ENCODE data around the gene KRT82.
A peak's percentile ranks its signal among the peaks of the same experiment; 100 is the strongest.
"Not testable (repeated sequence)": the region's sequence is repeated elsewhere in the genome, so short reads cannot be mapped to it uniquely, and the experiment has no call there.

Gene KRT82

GRCh38 chr12:52434760-52435530, 28.8 kb upstream of the KRT82 start:
- DNase-seq: no peak

GRCh38 chr12:52434081-52434733, 28.1 kb upstream of the KRT82 start, which contains the start of gene KRT75:
Gene KRT75 (minus strand): TSS chr12:52434371. CDS start chr12:52434304, 67 bp downstream.
- DNase-seq: no peak

GRCh38 chr12:52433501-52434080, 27.5 kb upstream of the KRT82 start:
- DNase-seq: no peak

- DNase-seq: no peak
Measured at GRCh38 chr12:52432559-52433207, 26.5 kb upstream of the KRT82 start.

GRCh38 chr12:52428121-52428520, 22.0 kb upstream of the KRT82 start:
- DNase-seq: peak; percentile 48

GRCh38 chr12:52427083-52427482, 20.9 kb upstream of the KRT82 start:
- DNase-seq: no peak

GRCh38 chr12:52426034-52426433, 19.9 kb upstream of the KRT82 start:
- DNase-seq: no peak

GRCh38 chr12:52425466-52425865, 19.3 kb upstream of the KRT82 start:
- DNase-seq: no peak

- DNase-seq: no peak
Measured at GRCh38 chr12:52423661-52424500, 17.7 kb upstream of the KRT82 start.

- DNase-seq: no peak
Measured at GRCh38 chr12:52423035-52423434, 16.9 kb upstream of the KRT82 start.

- no peak for DNase-seq
Measured at GRCh38 chr12:52419656-52420055, 13.5 kb upstream of the KRT82 start.

- no peak for DNase-seq
Measured at GRCh38 chr12:52418576-52419110, 12.5 kb upstream of the KRT82 start.

- DNase-seq: no peak
Measured at GRCh38 chr12:52417740-52418139, 11.6 kb upstream of the KRT82 start.

- no peak for DNase-seq
Measured at GRCh38 chr12:52416795-52417194, 10.7 kb upstream of the KRT82 start.

GRCh38 chr12:52415870-52416750, 10.0 kb upstream of the KRT82 start:
- no peak for DNase-seq

GRCh38 chr12:52414936-52415335, 8.8 kb upstream of the KRT82 start:
- no peak for DNase-seq

- no peak for DNase-seq
Measured at GRCh38 chr12:52413782-52414345, 7.7 kb upstream of the KRT82 start.

- no peak for DNase-seq
Measured at GRCh38 chr12:52413202-52413601, 7.1 kb upstream of the KRT82 start.

GRCh38 chr12:52411815-52412214, 5.7 kb upstream of the KRT82 start:
- no peak for DNase-seq

- not testable (repeated sequence) for DNase-seq
Measured at GRCh38 chr12:52410589-52411248, 4.6 kb upstream of the KRT82 start.
